Hepatocyte (in vitro differentiated cells): ENCODE measurements around the gene PUM2.

ENCODE experiments used
- EZH2 ChIP-seq: fragments of 200-600 bp; sonication (generic); IDR thresholded peaks from 2 replicates; pipeline ENCODE4 v1.6.1; 2016; ENCODE audit warnings: antibody characterized with exemption, mild to moderate bottlenecking, borderline replicate concordance
- EZH2phosphoT487 ChIP-seq: fragments of 200-600 bp; sonication (generic); IDR thresholded peaks from one replicate; pipeline ENCODE4 v1.6.1; 2018; ENCODE audit warnings: antibody characterized with exemption, mild to moderate bottlenecking, low read depth, moderate library complexity; ENCODE audit not compliant: unreplicated experiment, severe bottlenecking
- TF ChIP-seq, protein P1 (sequence below): fragments of 200-600 bp; sonication (generic); IDR thresholded peaks from 2 replicates; pipeline ENCODE4 v1.5.1; 2016; ENCODE audit warnings: antibody characterized with exemption, mild to moderate bottlenecking; ENCODE audit not compliant: poor library complexity

- TF ChIP-seq, protein P1, sequence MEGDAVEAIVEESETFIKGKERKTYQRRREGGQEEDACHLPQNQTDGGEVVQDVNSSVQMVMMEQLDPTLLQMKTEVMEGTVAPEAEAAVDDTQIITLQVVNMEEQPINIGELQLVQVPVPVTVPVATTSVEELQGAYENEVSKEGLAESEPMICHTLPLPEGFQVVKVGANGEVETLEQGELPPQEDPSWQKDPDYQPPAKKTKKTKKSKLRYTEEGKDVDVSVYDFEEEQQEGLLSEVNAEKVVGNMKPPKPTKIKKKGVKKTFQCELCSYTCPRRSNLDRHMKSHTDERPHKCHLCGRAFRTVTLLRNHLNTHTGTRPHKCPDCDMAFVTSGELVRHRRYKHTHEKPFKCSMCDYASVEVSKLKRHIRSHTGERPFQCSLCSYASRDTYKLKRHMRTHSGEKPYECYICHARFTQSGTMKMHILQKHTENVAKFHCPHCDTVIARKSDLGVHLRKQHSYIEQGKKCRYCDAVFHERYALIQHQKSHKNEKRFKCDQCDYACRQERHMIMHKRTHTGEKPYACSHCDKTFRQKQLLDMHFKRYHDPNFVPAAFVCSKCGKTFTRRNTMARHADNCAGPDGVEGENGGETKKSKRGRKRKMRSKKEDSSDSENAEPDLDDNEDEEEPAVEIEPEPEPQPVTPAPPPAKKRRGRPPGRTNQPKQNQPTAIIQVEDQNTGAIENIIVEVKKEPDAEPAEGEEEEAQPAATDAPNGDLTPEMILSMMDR, result no peak
- TF ChIP-seq EZH2phosphoT487, result no peak
- no peak for TF ChIP-seq EZH2
Measured at GRCh38 chr2:20307311-20307710, 43.3 kb downstream of the PUM2 start.
